GM21619 (cell line): ENCODE results near the gene CDH23.

ENCODE experiments used
- ATAC-seq: cut with Tn5 transposase; IDR thresholded peaks from one replicate; pipeline ENCODE4 v1.9.1; 2021; ENCODE audit not compliant: unreplicated experiment

CDH23 gene

DNA sequence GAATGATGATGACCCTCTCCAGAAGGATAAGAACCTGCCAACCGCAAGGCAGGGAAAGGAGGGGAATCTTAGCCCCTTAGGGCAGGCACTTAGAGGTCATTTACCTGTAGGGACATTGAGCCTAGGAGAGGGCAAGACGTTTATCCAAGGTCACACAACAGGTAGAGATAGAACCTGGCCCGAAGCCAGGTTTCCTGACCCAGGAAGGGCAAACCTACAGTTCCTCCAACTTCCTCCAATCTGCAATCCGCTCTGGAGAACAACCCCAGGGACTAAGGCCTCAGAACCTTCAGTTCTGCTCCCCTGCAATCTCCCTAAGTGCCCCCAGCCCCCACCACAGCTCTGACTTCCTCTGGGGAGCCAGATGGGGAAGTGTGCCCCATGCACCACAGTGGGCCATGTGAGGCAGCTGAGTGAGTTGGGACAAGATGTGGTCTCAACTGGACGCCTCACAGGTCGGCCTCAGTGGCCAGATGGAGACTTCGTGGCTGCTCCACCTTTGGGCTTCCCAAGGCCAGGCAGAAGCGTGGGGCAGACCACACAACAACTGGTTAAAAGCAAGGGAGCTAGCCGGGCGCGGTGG, 455.7 kb downstream of the CDH23 start:
- ATAC-seq, result no peak

DNA sequence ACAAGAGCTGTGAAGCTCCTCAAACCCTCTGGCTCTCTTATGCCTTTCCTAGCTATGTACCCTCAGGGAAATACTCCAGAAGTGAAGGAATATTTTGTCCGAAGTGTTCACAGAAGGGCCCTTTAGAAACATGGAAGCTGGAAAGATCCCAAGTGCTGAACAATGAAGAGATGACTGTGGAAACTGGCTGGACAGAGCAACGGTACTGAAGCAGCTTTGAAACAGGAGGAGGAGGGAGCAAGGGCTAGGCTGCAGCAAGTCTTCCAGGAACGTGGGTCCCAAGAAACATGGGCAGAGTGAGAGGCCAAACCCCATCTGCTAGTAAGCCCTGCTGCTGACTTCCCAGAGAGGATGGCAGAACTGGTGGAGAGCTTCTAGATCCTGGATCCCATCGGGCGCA, 457.3 kb downstream of the CDH23 start:
- ATAC-seq, result no peak

DNA sequence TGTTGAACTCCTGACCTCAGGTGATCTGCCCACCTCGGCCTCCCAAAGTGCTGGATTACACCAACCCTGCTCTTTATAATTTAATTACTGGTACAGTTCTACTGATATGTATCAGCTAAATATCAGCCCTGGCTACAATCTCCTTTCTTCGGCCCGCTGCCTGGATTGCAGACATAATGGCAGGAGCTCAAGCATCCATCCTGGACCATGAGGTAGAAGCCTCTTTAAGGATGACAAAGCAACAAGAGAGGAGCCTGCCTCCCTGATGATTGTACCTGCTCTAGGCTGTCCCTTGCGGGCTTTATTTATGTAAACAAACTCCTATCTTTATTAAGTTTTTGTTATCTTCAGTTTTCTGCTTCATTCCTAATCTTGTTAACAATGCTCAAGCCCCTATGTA, 459.9 kb downstream of the CDH23 start:
- ATAC-seq, result no peak

GRCh38 chr10:71857934-71858890, 461.5 kb downstream of the CDH23 start:
- ATAC-seq, result no peak

DNA sequence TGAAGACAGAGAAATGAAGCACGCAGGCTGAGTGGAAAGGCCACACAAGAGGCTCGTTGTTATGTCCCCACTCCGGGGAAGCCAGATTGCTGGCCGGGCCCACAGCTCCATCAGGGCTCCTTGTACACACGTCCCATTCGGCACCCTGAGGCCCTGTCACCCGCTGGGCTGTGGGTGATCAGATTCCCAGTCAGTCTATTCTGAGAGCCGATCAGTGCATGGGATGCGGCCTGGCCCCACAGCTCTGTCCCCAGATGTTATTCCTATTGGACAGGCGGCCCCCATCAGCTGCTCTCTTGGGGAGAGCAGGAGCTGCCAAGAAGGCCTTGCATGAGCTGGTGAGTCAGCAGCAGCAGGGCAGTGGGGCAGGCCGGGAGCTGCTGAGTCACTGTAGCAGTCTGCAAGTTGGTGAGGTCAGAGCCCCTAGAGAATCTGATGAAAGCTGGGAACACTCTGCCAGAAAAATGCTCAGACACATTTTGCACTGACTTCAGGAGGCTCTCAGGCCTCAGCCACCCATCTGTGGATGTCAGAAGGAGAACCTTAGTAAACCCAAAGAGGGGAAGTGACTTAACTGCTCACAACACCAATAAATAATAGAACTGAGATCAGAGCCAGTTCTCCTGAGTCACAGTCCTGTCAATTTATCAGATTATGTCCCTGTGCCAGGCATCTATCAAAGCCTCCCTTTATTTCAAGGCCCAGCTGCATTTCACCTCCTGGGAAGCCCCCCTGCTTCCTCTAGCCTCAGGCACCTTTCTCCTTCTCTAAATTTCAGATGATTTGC, 463.7 kb downstream of the CDH23 start:
- ATAC-seq, result peak; percentile 72

DNA sequence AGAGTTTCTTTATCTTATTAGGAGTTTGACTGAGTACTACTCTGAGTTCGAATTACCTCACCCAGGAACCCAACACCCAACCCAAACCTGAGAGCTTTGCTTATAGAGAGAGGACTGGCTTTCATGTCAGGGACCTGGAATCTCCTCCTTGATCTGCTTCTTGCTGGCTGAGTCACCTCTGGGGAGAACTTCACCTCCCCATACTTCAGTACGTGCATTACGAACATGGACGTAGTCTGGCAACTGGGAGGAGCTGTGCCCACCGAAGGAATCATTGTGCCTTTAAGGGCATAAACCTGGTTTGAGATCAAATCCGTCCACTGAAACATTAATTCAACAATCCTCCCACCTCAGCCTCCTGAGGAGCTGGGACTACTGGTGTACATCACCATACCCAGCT, 466.5 kb downstream of the CDH23 start:
- no peak for ATAC-seq

DNA sequence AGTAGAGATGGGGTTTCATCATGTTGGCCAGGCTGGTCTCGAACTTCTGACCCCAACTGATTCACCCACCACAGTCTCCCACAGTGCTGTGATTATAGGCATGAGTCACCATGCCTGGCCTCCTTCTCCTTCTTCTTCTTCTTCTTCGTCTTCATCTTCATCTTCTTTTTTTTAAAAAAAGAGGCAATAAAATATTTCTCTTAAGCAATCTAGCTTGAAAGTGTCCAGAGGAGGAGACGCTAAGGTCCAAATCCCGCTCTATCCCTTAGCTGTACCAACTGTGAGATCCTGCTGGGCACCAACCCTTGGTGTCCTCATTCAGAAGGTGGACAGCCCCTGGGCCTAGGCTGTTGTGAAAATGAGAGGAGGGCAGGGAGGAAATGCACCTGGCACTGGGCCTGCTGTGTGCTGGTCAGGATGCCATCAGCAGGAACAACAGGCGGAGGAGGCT, 468.2 kb downstream of the CDH23 start:
- ATAC-seq, result no peak
